ENCODE results near the gene RAB5B.

GRCh38 chr12:56011509-56012090 lies 37.7 kb downstream of the RAB5B start:
- TF ChIP-seq CTCF (IDR thresholded peaks at IDR 0.05) (no peak), MAX (CRISPR knock-in tag; IDR thresholded peaks at IDR 0.05) (no peak), JUN (CRISPR knock-in tag; IDR thresholded peaks at IDR 0.05) (no peak), PRRX2 (CRISPR knock-in tag; IDR thresholded peaks at IDR 0.05) (no peak), E2F4 (CRISPR knock-in tag; IDR thresholded peaks at IDR 0.05; ENCODE audit: borderline replicate concordance, low read depth) (no peak), USF1 (CRISPR knock-in tag; IDR thresholded peaks at IDR 0.05) (no peak), SMAD3 (CRISPR knock-in tag; IDR thresholded peaks at IDR 0.05; ENCODE audit: borderline replicate concordance) (no peak), TP53 (CRISPR knock-in tag; IDR thresholded peaks at IDR 0.05) (no peak)

Data from WTC11 (cell line).